Upper lobe of left lung (tissue), 4 donors: Measurements from ENCODE around the gene GNG7.

Experiments used
- CTCF ChIP-seq, 6 experiments: fragments of 450-650 bp in 4 of 6; fragments of 200-600 bp in 2 of 6; sonication (generic) in 2 of 6; IDR thresholded peaks; one replicate each; pipeline ENCODE4 v1.5.1; 2016 to 2019; ENCODE audit warnings: antibody characterized with exemption in 6 of 6
- POLR2AphosphoS5 ChIP-seq, 2 donors: sonication (generic); formaldehyde crosslinking; IDR thresholded peaks; one replicate each; pipeline ENCODE4 v1.5.1; 2017; ENCODE audit warnings: antibody characterized with exemption in 2 of 2

GRCh38 chr19:2600914-2601870 is 101.3 kb downstream of the GNG7 start:
- TF ChIP-seq CTCF (IDR thresholded peaks at IDR 0.05): no peak
- TF ChIP-seq POLR2AphosphoS5 (IDR thresholded peaks at IDR 0.05): no peak
